GM19351 (cell line): ENCODE results near the gene CARMIL3.
"Not testable (repeated sequence)": the region's sequence is repeated elsewhere in the genome, so short reads cannot be mapped to it uniquely, and the experiment has no call there.

Source experiments
- ATAC-seq: cut with Tn5 transposase; IDR thresholded peaks from one replicate; pipeline ENCODE4 v1.9.1; 2021; ENCODE audit warnings: mild to moderate bottlenecking, moderate library complexity; ENCODE audit not compliant: unreplicated experiment

The CARMIL3 gene, protein sequence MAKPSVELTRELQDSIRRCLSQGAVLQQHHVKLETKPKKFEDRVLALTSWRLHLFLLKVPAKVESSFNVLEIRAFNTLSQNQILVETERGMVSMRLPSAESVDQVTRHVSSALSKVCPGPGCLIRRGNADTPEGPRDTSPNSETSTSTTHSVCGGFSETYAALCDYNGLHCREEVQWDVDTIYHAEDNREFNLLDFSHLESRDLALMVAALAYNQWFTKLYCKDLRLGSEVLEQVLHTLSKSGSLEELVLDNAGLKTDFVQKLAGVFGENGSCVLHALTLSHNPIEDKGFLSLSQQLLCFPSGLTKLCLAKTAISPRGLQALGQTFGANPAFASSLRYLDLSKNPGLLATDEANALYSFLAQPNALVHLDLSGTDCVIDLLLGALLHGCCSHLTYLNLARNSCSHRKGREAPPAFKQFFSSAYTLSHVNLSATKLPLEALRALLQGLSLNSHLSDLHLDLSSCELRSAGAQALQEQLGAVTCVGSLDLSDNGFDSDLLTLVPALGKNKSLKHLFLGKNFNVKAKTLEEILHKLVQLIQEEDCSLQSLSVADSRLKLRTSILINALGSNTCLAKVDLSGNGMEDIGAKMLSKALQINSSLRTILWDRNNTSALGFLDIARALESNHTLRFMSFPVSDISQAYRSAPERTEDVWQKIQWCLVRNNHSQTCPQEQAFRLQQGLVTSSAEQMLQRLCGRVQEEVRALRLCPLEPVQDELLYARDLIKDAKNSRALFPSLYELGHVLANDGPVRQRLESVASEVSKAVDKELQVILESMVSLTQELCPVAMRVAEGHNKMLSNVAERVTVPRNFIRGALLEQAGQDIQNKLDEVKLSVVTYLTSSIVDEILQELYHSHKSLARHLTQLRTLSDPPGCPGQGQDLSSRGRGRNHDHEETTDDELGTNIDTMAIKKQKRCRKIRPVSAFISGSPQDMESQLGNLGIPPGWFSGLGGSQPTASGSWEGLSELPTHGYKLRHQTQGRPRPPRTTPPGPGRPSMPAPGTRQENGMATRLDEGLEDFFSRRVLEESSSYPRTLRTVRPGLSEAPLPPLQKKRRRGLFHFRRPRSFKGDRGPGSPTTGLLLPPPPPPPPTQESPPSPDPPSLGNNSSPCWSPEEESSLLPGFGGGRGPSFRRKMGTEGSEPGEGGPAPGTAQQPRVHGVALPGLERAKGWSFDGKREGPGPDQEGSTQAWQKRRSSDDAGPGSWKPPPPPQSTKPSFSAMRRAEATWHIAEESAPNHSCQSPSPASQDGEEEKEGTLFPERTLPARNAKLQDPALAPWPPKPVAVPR (N-terminal part only)

DNA sequence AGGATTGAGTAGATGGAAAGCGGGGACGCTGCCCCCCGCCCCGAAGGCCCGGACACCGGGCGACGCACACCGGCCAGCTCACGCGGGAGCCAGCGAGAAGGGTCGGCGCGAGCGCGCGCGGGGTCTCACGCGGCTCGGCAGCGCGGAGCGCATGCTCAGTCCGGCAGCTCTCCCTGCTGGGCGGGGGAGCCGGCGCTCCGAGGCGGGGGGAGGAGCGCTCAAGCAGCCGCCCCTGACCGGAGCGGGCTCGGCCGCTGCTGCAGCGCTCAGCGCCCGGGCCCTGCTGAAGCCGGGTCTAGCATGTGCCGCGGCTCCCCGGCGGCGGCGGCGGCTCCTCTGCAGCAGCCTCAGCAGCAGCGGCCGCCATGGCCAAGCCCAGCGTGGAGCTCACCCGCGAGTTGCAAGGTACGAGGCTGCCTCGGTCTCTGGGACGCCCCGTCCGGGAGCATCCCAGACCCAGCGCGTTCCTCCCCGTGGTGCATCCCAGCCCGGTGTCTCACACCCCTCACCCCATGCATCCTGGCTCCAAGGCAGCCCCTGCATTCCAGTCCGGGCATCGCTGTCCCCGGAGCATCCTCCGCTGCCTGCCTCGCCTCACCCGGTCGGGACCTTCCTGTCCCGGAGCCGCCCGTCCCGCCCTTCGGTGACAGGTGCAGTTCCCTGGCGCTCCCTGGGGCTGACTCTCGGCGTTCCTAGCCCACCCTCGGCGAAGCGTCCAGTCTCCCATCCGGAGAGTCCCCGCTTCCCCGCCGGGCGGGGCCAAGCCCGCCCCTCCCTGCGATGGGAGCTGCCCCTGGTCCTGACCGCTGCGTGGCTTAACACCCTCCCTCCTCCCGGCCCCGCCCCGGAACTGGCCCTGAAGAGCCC lies at the start of gene CARMIL3:
Gene CARMIL3, plus strand, starts transcription at position 221 of the 867 bp plus-strand sequence. Its CDS starts 145 bp downstream, at position 366.
- ATAC-seq: peak; percentile 79

DNA sequence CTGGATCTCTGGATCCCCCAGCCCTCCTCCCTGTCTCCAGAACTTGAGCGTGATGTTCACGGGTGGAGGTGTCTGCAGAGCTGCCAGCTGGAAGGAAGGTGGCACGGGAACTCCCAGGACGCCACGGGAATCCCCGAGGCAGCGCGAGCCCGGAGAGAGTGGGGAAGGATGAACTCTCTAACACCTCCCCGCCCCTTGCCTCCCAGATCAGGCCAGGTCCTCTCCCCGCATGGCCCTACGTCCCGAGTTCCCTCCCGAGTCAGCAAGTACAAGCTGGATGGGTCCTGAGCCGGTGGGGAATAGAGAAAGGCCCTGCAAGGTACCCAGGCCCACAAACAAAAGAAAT lies 45.4 kb upstream of the CARMIL3 start:
- peak; percentile 29 for ATAC-seq

DNA sequence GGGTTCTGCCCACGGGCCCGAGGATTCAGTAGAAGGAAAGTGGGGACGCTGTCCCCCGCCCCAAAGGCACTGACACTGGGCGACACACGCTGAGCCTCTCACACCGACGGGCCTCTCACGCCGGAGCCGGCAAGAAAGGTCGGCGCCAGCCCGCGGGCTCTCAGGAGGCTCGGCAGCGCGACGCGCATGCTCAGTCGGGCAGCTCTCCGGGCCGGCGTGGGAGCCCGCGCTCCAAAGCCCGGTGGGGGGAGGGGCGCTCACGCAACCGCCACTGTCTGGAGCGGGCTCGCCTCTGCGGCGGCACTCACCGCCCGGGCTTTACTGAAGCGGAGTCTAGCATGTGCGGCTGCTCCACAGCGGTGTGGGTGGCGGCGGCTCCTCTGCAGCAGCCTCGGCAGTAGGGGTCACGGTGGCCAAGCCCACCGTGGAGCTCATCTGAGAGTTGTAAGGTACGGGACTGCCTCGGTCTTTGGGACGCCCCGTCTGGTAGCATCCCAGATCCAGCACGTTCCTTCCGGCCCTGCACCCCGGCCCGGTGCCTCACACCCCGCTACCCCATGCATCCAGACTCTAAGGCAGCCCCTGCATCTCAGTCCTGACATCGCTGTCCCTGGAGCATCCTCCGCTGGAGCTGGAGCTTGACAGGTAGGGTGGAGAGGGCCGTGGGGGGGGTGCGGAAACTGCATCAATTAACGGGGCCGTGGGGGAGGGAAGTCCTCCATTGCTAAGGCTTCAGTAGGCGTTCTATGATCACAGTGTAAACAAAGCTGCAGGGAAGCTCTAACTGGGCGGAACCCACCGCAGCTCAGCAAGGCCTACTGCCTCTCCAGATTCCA lies 44.8 kb upstream of the CARMIL3 start:
- ATAC-seq: peak; percentile 86

DNA sequence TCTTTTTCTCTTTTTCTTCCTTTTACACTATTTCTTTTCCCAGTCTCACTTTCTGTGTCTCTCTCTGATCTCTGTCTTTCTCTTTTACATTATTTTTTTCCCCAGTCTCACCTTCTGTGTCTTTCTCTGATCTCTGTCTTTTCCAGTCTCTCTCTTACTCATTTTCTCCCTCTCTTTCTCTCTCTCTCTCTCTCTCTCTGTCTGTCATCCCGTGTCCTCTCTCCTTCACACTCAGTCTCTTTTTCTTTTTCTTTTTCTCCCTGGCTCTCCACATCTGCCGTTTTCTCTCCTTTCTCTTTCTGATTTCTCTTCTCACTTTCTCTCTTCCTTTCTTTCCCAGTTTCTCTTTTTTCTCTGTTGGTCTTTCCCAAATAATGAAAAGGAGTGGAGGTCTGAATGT lies 40.8 kb upstream of the CARMIL3 start:
- ATAC-seq: no peak

DNA sequence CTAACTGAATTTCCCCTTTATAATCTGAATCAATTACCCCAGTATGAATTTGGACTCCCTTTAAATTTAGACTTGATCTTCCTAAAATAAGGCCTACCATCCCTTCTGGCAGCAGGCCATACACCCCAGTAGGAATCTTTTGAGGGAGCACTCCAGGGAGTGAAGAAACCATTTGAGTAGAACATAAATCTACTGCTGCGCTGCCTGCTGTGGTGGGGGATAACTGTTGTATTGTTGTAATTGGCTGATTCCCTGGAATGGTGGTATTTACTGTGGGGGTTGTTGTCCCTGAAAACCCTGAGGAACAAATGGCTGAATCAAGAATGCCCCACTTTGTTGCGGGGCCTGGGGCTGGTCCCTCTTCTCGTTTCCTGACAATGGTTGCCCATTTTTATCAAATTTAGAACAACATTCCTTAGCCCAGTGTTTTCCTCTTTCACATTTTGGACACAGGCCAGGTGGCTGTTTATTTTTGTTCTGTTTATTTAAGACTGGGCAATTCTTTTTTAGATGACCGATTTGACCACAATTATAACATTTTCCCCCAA lies 39.0 kb upstream of the CARMIL3 start:
- ATAC-seq: not testable (repeated sequence)

DNA sequence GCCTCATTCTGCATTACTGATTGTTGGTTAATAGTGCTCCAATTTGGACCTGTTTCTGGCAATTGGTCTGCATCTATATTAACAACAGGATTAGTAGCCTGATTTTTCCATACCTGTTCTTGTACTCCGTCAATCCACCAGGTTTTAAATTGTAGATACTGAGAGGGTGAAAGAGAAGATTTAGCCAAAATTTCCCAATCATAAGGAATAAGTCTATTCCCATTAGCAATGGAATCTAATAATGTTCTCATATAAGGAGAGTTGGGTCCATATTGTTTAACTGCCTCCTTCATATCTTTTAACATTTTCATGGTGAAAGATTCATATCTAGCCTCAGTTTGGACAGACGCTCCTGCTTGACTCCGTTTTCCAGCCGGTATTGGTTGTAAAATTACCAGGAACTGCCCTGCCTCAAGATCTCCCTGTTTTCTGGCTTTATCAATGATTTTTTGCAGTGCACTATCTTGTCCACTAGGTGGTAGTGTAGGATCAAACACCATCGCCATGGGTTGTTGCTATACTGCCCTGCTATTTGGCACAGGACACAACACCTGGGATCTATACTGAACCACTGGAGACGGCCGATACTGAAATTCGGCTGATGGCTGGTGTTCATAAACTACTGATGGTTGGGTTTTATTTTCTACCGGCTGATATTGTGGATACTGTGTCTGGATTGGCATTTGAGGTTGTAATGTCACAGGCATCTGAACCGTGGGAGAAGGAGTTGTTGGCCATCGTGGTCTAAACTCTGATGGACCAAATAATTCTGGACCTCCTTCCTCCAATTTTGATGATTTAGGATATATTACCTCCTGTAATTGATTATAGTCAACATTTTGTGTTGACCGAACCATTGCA lies 37.9 kb upstream of the CARMIL3 start:
- peak; percentile 51 for ATAC-seq

DNA sequence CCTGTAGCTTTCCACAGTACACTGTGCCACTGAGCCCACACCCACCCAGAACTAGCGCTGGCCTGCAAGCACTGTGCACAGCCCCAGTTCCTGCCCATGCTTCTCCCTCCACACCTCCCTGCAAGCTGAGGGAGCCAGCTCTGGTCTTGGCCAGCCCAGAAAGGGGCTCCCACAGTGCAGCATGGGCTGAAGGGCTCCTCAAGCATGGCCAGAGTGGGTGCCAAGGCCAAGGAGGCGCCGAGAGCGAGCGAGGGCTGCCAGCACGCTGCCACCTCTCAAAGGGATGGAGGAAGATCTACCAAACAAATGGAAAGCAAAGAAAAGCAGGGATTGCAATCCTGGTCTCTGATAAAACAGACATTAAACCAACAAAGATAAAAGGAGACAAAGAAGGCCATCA lies 36.1 kb upstream of the CARMIL3 start:
- ATAC-seq: not testable (repeated sequence)

DNA sequence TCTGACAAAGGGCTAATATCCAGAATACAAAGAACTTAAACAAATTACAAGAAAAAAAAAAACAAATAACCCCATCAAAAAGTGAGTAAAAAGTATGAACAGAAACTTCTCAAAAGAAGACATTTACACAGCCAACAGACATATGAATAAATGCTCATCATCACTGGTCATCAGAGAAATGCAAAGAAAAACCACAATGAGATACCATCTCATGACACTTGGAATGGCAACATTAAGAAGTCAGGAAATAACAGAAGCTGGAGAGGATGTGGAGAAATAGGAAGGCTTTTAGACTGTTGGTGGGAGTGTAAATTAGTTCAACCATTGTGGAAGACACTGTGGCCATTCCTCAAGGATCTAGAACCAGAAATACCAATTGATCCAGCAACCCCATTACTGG lies 32.8 kb upstream of the CARMIL3 start:
- not testable (repeated sequence) for ATAC-seq

DNA sequence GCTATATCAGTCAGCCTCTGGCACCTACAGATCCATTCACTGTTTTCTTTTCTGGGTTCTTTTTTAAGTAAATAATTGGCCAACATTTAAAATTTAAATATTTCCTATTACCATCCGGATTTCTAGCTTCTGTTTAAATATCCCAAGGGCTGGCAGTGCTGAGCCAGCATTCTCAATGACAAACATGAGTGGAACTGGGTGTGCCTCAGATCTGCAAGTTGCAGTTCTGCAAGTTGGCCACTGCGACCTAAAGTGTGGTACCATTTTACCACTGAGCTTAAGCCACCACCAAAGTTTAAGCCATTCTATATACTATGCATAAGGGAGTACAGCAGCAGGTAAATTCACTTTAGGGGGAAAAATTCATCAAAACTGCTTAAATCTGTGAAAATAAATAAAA lies 31.9 kb upstream of the CARMIL3 start:
- peak; percentile 54 for ATAC-seq

DNA sequence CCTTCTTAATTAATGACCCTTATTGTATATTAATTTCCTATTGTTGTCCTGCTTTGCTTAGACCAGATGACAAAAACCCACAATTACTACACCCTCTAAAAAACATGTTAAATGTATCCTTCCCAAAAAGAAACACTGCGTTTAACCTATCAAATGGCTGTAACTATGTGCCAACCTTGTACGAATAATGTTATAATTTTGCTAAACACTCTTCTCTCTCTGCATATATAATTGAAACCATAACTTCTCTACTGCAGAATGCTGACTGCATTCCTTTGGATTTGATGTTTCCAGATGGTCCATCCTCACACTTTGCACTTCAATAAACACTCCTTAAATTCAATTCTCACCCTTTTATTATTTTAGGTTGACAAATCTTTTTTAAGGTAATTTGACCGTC lies 31.3 kb upstream of the CARMIL3 start:
- not testable (repeated sequence) for ATAC-seq

DNA sequence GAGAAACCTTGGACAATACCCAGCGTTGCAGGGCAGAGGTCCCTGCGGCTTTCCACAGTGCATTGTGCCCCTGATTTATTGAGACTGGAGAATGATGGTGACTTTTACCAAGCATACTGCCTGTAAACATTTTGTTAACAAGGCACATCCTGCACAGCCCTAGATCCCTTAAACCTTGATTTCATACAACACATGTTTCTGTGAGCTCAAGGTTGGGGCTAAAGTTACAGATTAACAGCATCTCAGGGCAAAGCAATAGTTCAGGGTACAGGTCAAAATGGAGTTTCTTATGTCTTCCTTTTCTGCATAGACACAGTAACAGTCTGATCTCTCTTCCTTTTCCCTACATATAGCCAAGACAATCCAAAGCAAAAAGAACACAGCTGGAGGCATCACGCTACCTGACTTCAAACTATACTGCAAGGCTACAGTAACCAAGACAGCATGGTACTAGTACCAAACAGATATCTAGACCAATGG lies 26.8 kb upstream of the CARMIL3 start:
- ATAC-seq: not testable (repeated sequence)

DNA sequence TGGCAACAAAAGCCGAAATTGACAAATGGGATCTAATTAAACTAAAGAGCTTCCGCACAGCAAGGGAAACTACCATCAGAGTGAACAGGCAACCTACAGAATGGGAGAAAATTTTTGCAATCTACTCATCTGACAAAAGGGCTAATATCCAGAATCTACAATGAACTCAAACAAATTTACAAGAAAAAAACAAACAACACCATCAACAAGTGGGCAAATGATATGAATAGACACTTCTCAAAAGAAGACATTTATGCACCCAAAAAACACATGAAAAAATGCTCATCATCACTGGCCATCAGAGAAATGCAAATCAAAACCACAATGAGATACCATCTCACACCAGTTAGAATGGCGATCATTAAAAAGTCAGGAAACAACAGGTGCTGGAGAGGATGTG lies 22.1 kb upstream of the CARMIL3 start:
- not testable (repeated sequence) for ATAC-seq

DNA sequence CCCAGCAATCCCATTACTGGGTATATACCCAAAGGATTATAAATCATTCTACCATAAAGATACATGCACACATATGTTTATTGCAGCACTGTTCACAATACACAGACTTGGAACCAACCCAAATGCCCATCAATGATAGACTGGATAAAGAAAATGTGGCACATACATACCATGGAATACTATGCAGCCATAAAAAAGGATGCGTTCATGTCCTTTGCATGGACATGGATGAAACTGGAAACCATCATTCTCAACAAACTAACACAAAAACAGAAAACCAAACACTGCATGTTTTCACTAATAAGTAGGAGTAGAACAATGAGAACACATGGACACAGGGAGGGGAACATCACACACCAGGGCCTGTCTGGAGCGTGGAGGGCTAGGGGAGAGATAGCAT lies 20.5 kb upstream of the CARMIL3 start:
- ATAC-seq: not testable (repeated sequence)

DNA sequence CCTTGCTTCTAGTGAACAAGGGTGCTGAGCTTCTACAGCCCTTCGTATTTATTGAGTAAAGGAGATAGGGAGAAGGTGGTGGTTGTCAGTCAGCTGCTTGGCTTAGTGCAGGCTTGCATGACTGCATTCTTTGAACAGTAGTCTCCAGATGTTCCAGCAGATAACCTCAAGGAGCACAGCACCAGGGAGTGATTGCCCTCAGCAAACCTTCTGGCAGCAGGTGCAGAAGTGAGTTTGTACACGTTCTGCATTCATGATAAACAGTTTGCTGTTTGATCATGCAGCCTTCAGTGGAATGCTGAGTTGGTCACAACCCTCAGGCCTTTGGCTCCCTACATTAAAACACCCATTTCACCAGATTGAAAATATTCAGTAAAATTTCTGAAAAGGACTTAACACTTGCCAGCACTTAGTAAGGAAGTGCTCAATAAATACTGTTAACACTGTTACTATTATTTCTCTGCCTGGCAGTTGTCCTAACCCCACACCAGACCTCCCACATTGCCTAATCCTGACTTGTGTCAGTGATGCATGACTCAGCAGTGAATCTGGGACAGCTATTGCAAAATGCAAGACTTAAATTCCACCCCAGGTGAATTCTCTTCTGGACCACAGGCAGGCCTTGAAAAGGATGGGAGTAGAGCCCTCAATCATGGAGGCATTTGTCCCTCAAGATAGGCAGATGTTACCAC lies 18.9 kb upstream of the CARMIL3 start:
- ATAC-seq: no peak

DNA sequence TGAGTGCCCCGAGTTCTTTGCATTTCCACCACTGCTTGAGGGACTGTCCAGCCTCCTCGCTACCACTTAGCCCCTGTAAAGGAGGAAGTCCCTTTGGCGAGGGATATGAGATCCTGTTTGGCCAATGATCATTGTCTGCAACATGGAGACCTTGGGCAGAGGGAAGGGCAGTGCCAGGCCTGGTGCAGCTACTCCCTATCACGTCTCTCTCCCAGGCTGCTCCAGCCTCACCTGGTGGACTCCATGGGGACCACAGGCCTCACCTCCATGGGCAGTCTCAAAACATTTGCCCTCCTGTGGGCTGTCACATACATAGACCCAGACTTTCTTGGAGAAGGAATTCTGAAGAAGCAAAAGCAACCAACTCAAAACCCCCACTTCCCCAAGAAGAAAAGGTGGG lies 16.0 kb upstream of the CARMIL3 start:
- not testable (repeated sequence) for ATAC-seq

DNA sequence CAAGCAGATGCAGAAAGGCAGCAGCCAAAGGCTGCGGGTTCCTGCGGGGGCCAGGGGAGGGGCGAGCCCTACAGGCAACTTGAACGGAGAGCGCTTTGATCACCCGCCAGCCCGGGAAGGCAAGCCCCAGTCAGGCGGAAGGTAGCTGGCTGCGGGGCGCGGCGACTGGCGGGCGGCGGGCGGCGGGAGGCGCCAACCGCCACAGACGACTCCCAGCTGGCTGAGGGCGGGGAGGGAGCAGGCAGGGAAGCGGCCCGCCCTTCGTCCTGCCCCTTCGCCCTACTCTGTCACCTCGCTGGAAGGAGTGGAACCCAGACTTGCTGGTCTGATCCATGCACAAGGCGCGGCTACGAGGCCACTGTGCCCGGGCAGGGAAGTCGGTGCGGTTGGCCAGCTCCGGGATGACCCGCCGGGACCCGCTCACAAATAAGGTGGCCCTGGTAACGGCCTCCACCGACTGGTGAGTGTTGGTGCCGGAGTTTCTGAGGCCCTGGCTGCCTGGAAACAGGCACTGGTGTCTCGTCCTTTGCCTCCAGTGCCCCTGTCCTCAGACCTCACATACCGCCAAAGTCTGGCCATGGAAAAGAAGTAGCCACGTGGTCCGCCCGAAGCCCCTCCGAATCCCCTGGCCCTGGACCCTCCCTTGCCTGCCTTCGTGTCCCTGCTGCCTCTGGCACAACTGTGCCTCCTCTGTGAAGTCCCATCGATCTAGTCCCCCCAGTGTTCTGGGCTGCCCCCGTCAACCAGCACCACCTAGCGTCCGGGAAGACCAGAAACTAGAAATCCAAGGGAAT lies 15.4 kb upstream of the CARMIL3 start:
- peak; percentile 75 for ATAC-seq
